Measurements from ENCODE around the gene RNASEH2B. TPM values are rescaled to one million over a fixed set of nuclear protein-coding genes. Genes with fewer than 3 reads are reported as not detected.

RNASEH2B gene, protein sequence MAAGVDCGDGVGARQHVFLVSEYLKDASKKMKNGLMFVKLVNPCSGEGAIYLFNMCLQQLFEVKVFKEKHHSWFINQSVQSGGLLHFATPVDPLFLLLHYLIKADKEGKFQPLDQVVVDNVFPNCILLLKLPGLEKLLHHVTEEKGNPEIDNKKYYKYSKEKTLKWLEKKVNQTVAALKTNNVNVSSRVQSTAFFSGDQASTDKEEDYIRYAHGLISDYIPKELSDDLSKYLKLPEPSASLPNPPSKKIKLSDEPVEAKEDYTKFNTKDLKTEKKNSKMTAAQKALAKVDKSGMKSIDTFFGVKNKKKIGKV
- 22.2 and 25.4 TPM in 2 replicates for total RNA-seq

GRCh38 chr13:50909605-50910484, at the start of gene RNASEH2B:
RNASEH2B (plus strand) TSS chr13:50909791; CDS start chr13:50910077, 286 bp downstream.

Other genes with a start within 250 kb of the RNASEH2B start
- not detected in 2 replicates for gene DLEU7, start 66.1 kb upstream of the RNASEH2B start, total RNA-seq
- not detected in 2 replicates for gene C13orf42, start 201.5 kb downstream of the RNASEH2B start, total RNA-seq

Measured in placental pericyte (primary cell).